K562 treated with DMSO at 1 percent for 12 hours (cell line): ENCODE data around the gene KIAA1671. TPM values are rescaled to one million over a fixed set of nuclear protein-coding genes. Genes with fewer than 3 reads are reported as not detected.

ENCODE experiments used
- total RNA-seq: library from RNA; unstranded; fragments of 300-600 nt; gene quantifications from 2 replicates; pipeline ENCODE4 v1.2.3, GENCODE V29; 2022; ENCODE audit not compliant: insufficient read depth

Gene KIAA1671
- not detected in 2 replicates for total RNA-seq

GRCh38 chr22:24951942-24952836, at the start of gene KIAA1671:
Gene KIAA1671, plus strand, starts transcription at chr22:24952716. Its CDS starts 75,284 bp downstream, at chr22:25028000.

GRCh38 chr22:25199731-25200520, 247.4 kb downstream of the KIAA1671 start, which contains the start of gene CRYBB3:
Gene CRYBB3, plus strand, starts transcription at chr22:25199858. Its CDS starts 1,539 bp downstream, at chr22:25201397.

GRCh38 chr22:25219211-25219689, 266.7 kb downstream of the KIAA1671 start, which contains the start of gene CRYBB2:
Gene CRYBB2, plus strand, starts transcription at chr22:25219639. Its CDS starts 1,791 bp downstream, at chr22:25221430.

Other genes starting within 250 kb of the KIAA1671 start
- 0.25 TPM in 1 of 2 replicates, not detected in the other for gene PIWIL3, start 178.0 kb upstream of the KIAA1671 start, total RNA-seq
- gene SGSM1, start 146.5 kb upstream of the KIAA1671 start, total RNA-seq = not detected in 2 replicates
- not detected in 2 replicates for gene LHFPL7, start 6.0 kb upstream of the KIAA1671 start, total RNA-seq
- gene CRYBB3, start 247.1 kb downstream of the KIAA1671 start, total RNA-seq = not detected in 2 replicates